Tibial nerve (tissue), 3 donors: ENCODE measurements around the gene C16orf96.

Source experiments
- CTCF ChIP-seq, 5 experiments: fragments of 200-600 bp in 3 of 5; fragments of 450-650 bp in 2 of 5; sonication (generic) in 3 of 5; IDR thresholded peaks; one replicate each; pipeline ENCODE4 v1.5.1; 2016 to 2019; ENCODE audit warnings: antibody characterized with exemption in 5 of 5, mild to moderate bottlenecking in 3 of 5, moderate library complexity in 2 of 5
- POLR2A ChIP-seq, 2 donors: fragments of 450-650 bp; IDR thresholded peaks; one replicate each; pipeline ENCODE4 v1.6.1; 2017; ENCODE audit warnings: antibody characterized with exemption in 2 of 2, mild to moderate bottlenecking in 2 of 2, moderate library complexity in 2 of 2

GRCh38 chr16:4537376-4538343 lies 18.5 kb upstream of the C16orf96 start:
- TF ChIP-seq CTCF (IDR thresholded peaks at IDR 0.05) (no peak), POLR2A (IDR thresholded peaks at IDR 0.05) (no peak)
